H9 (cell line): Measurements from ENCODE around the gene PRSS2. TPM values are rescaled to one million over a fixed set of nuclear protein-coding genes. Genes with fewer than 3 reads are reported as not detected.

Experiments used
- DNase-seq: peaks from one replicate; pipeline ENCODE4 v3.0.0-alpha.2; 2017
- H2AFZ ChIP-seq: one replicate; pipeline ENCODE4 v1.6.1; 2013; ENCODE audit warnings: mild to moderate bottlenecking, low read length, control low read depth, moderate library complexity
- H2AK5ac ChIP-seq: 2 replicates; pipeline ENCODE4 v1.6.1; 2013; ENCODE audit warnings: low read length, control low read depth, mixed read lengths; ENCODE audit not compliant: insufficient read length
- H2BK120ac ChIP-seq: one replicate; pipeline ENCODE4 v1.6.1; 2013; ENCODE audit warnings: low read depth, mild to moderate bottlenecking, low read length, control low read depth, inconsistent platforms; ENCODE audit not compliant: poor library complexity, severe bottlenecking
- H2BK12ac ChIP-seq: 2 replicates; pipeline ENCODE4 v1.6.1; 2013; ENCODE audit warnings: low read length, control low read depth, mixed read lengths, low read depth; ENCODE audit not compliant: insufficient read length
- H2BK15ac ChIP-seq: 2 replicates; pipeline ENCODE4 v1.6.1; 2013; ENCODE audit warnings: low read depth, low read length, control low read depth
- H2BK20ac ChIP-seq: one replicate; pipeline ENCODE4 v1.6.1; 2013; ENCODE audit warnings: low read depth, mild to moderate bottlenecking, low read length, control low read depth, inconsistent platforms; ENCODE audit not compliant: poor library complexity, severe bottlenecking
- H2BK5ac ChIP-seq: 2 replicates; pipeline ENCODE4 v1.6.1; 2013; ENCODE audit warnings: low read length, control low read depth, mixed read lengths; ENCODE audit not compliant: insufficient read length
- H3K14ac ChIP-seq: 2 replicates; pipeline ENCODE4 v1.6.1; 2013; ENCODE audit warnings: low read length, control low read depth; ENCODE audit not compliant: insufficient read depth
- H3K18ac ChIP-seq: 2 replicates; pipeline ENCODE4 v1.6.1; 2013; ENCODE audit warnings: low read depth, mild to moderate bottlenecking, mixed read lengths, low read length, control low read depth; ENCODE audit not compliant: insufficient read length
- H3K23ac ChIP-seq: 2 replicates; pipeline ENCODE4 v1.6.1; 2013; ENCODE audit warnings: low read length, control low read depth, mixed read lengths, low read depth; ENCODE audit not compliant: insufficient read length
- H3K23me2 ChIP-seq: 2 replicates; pipeline ENCODE4 v1.6.1; 2013; ENCODE audit warnings: low read depth, mild to moderate bottlenecking, mixed read lengths, low read length, control low read depth; ENCODE audit not compliant: insufficient read length, poor library complexity, severe bottlenecking
- H3K27ac ChIP-seq: 2 replicates; pipeline ENCODE4 v1.5.1; 2013; ENCODE audit warnings: low read length, control low read depth, mixed read lengths, low read depth; ENCODE audit not compliant: insufficient read length
- H3K27me3 ChIP-seq: 2 replicates; pipeline ENCODE4 v1.6.1; 2013; ENCODE audit warnings: low read length, control low read depth, inconsistent platforms; ENCODE audit not compliant: insufficient read depth
- H3K4ac ChIP-seq: 2 replicates; pipeline ENCODE4 v1.6.1; 2013; ENCODE audit warnings: low read depth, mild to moderate bottlenecking, control low read depth, inconsistent platforms, low read length, moderate library complexity
- H3K4me1 ChIP-seq: 2 replicates; pipeline ENCODE4 v1.6.1; 2013; ENCODE audit warnings: low read length, control low read depth, inconsistent platforms; ENCODE audit not compliant: insufficient read depth
- H3K4me2 ChIP-seq: 2 replicates; pipeline ENCODE4 v1.6.1; 2013; ENCODE audit warnings: low read length, control low read depth, mixed read lengths; ENCODE audit not compliant: insufficient read length, insufficient read depth
- H3K56ac ChIP-seq: 2 replicates; pipeline ENCODE4 v1.6.1; 2013; ENCODE audit warnings: low read depth, mild to moderate bottlenecking, mixed read lengths, low read length, control low read depth; ENCODE audit not compliant: insufficient read length
- H3K79me1 ChIP-seq: 2 replicates; pipeline ENCODE4 v1.6.1; 2013; ENCODE audit warnings: low read depth, mild to moderate bottlenecking, moderate library complexity, low read length, control low read depth, inconsistent platforms; ENCODE audit not compliant: insufficient read depth, poor library complexity, severe bottlenecking
- H3K79me2 ChIP-seq: 2 replicates; pipeline ENCODE4 v1.6.1; 2013; ENCODE audit warnings: low read length, control low read depth, inconsistent platforms; ENCODE audit not compliant: insufficient read depth
- H3K9ac ChIP-seq: 2 replicates; pipeline ENCODE4 v1.6.1; 2013; ENCODE audit warnings: low read length, control low read depth, mixed read lengths; ENCODE audit not compliant: insufficient read length; ENCODE audit errors: extremely low read depth
- H3K9me3 ChIP-seq: one replicate; pipeline ENCODE4 v1.6.1; 2013; ENCODE audit warnings: low read depth, low read length, inconsistent platforms; ENCODE audit not compliant: control insufficient read depth
- H3T11ph ChIP-seq: one replicate; pipeline ENCODE4 v1.6.1; 2013; ENCODE audit warnings: mild to moderate bottlenecking, low read length, control low read depth, inconsistent platforms
- H4K20me1 ChIP-seq: one replicate; pipeline ENCODE4 v1.6.1; 2013; ENCODE audit not compliant: control insufficient read depth, insufficient read length, insufficient read depth
- H4K5ac ChIP-seq: 2 replicates; pipeline ENCODE4 v1.6.1; 2013; ENCODE audit warnings: low read depth, mild to moderate bottlenecking, mixed read lengths, low read length, control low read depth; ENCODE audit not compliant: insufficient read length
- H4K8ac ChIP-seq: replicated peaks from 2 replicates; pipeline ENCODE4 v1.6.1; 2013; ENCODE audit warnings: low read length, control low read depth, mixed read lengths, low read depth; ENCODE audit not compliant: insufficient read length
- H4K91ac ChIP-seq: 2 replicates; pipeline ENCODE4 v1.6.1; 2013; ENCODE audit warnings: low read depth, mild to moderate bottlenecking, moderate library complexity, mixed read lengths, low read length, control low read depth; ENCODE audit not compliant: insufficient read length
- H3K27ac Mint-ChIP-seq, 3 experiments: 2 replicates in 2 of 3; 3 replicates in 1 of 3; pipeline ENCODE4 v1.8.0; 2020 to 2021; ENCODE audit warnings: mixed read lengths in 3 of 3, mild to moderate bottlenecking in 1 of 3, moderate library complexity in 1 of 3
- H3K27me3 Mint-ChIP-seq: 2 replicates; pipeline ENCODE4 v1.8.0; 2021; ENCODE audit warnings: low read depth, mild to moderate bottlenecking, moderate library complexity, mixed read lengths
- H3K36me3 Mint-ChIP-seq, 3 experiments: 2 replicates in 2 of 3; 3 replicates in 1 of 3; pipeline ENCODE4 v1.8.0; 2020 to 2021; ENCODE audit warnings: low read depth in 3 of 3, mixed read lengths in 3 of 3; ENCODE audit not compliant: insufficient read depth in 1 of 3
- H3K4me1 Mint-ChIP-seq, 2 experiments: 2 replicates each; pipeline ENCODE4 v1.8.0; 2020; ENCODE audit warnings: mixed read lengths in 2 of 2
- H3K4me3 Mint-ChIP-seq, 2 experiments: 2 replicates in 1 of 2; 3 replicates in 1 of 2; pipeline ENCODE4 v1.8.0; 2020 to 2021; ENCODE audit warnings: mild to moderate bottlenecking in 2 of 2, mixed read lengths in 2 of 2, moderate library complexity in 1 of 2
- H3K9me3 Mint-ChIP-seq, 2 experiments: 2 replicates in 1 of 2; 3 replicates in 1 of 2; pipeline ENCODE4 v1.8.0; 2020; ENCODE audit warnings: mild to moderate bottlenecking in 2 of 2, mixed read lengths in 2 of 2, moderate library complexity in 1 of 2
- CTCF ChIP-seq: fragments of 200-600 bp; sonication (generic); conservative IDR thresholded peaks from 3 replicates; pipeline ENCODE4 v1.8.0; 2021; ENCODE audit warnings: antibody characterized with exemption, mild to moderate bottlenecking
- WGBS: extraction: QIAGEN DNeasy Blood & Tissue Kit; methylation state at CpG from one replicate; pipeline ENCODE4 v1.1.7; 2013; ENCODE audit warnings: missing lambda C conversion rate, low lambda C conversion rate, mixed read lengths; ENCODE audit not compliant: insufficient read length; ENCODE audit errors: extremely low coverage; 5-methylcytosine and 5-hydroxymethylcytosine counted together
- total RNA-seq: library from RNA; stranded (reverse); gene quantifications from 2 replicates; pipeline ENCODE4 v1.2.1, GENCODE V29; 2021

The PRSS2 gene
- total RNA-seq, 1 experiment from 2014 or later: not detected

- Histone ChIP-seq H2BK20ac (no peak overlapping the region), H3K9ac (no peak overlapping the region), H4K91ac (no peak overlapping the region), H3K4me1 (no peaks in the 10 kb centered on the region), H3K23ac (no peak overlapping the region), H4K8ac (no peak overlapping the region), H4K20me1 (no peaks in the 10 kb centered on the region), H3K4me2 (no peak overlapping the region), H3K79me1 (no peaks in the 10 kb centered on the region), H3K56ac (no peak overlapping the region), H2BK15ac (no peak overlapping the region), H3K27ac (no peak overlapping the region), H2BK120ac (no peak overlapping the region), H2AFZ (no peak overlapping the region), H3K9me3 (no peaks in the 10 kb centered on the region), H4K5ac (no peak overlapping the region), H3K18ac (no peak overlapping the region), H3T11ph (no peak overlapping the region), H2BK12ac (no peak overlapping the region), H3K14ac (no peak overlapping the region), H3K4ac (no peak overlapping the region), H2AK5ac (no peak overlapping the region), H3K79me2 (no peaks in the 10 kb centered on the region), H2BK5ac (no peak overlapping the region), H3K23me2 (no peaks in the 10 kb centered on the region), H3K27me3 (no peaks in the 10 kb centered on the region)
- Mint-ChIP-seq H3K4me1 (no peaks in the 10 kb centered on the region), H3K27me3 (peaks cover 10% of the 10 kb centered on the region), H3K4me3 (no peak overlapping the region), H3K9me3 (no peaks in the 10 kb centered on the region), H3K27ac (no peak overlapping the region), H3K36me3 (no peaks in the 10 kb centered on the region)
- WGBS: no CpG with 5 or more reads among the region's 2 CpGs
- no peak for TF ChIP-seq CTCF
- DNase-seq: no peak
These were observed 6.5 kb downstream of the PRSS2 start for GRCh38 chr7:142777318-142777717.
